Calu3 (cell line): Measurements from ENCODE around the gene SLC17A7. TPM values are rescaled to one million over a fixed set of nuclear protein-coding genes. Genes with fewer than 3 reads are reported as not detected.
A peak's percentile ranks its signal among the peaks of the same experiment; 100 is the strongest.

Source experiments
- BruUV-seq: library from RNA; stranded (reverse); fragments of 400-500 nt; replicated peaks from 2 replicates; lab custom pipeline; 2021; lab: Mats Ljungman, UMichigan
- CTCF ChIA-PET: fragments of 300-600 bp; sonication (Branson Sonifier 250); formaldehyde crosslinking; loops from one replicate; lab custom pipeline; 2022; ENCODE audit warnings: antibody characterized with exemption; lab: Charles Lee
- DNase-seq: peaks from one replicate; pipeline ENCODE4 v3.0.0; 2022
- H3K27ac Mint-ChIP-seq: one replicate; pipeline ENCODE4 v1.8.0; 2022; ENCODE audit warnings: mixed read lengths; ENCODE audit not compliant: unreplicated experiment
- H3K27me3 Mint-ChIP-seq: one replicate; pipeline ENCODE4 v1.8.0; 2022; ENCODE audit warnings: mixed read lengths; ENCODE audit not compliant: unreplicated experiment
- H3K36me3 Mint-ChIP-seq: one replicate; pipeline ENCODE4 v1.8.0; 2022; ENCODE audit warnings: mild to moderate bottlenecking, moderate library complexity, mixed read lengths; ENCODE audit not compliant: insufficient read depth, unreplicated experiment
- H3K4me1 Mint-ChIP-seq: one replicate; pipeline ENCODE4 v1.8.0; 2022; ENCODE audit warnings: mild to moderate bottlenecking, low read depth, mixed read lengths; ENCODE audit not compliant: unreplicated experiment
- H3K4me3 Mint-ChIP-seq: one replicate; pipeline ENCODE4 v1.8.0; 2022; ENCODE audit warnings: mild to moderate bottlenecking, low read depth, moderate library complexity, mixed read lengths; ENCODE audit not compliant: unreplicated experiment
- H3K9me3 Mint-ChIP-seq: one replicate; pipeline ENCODE4 v1.8.0; 2022; ENCODE audit warnings: low read depth, mixed read lengths; ENCODE audit not compliant: unreplicated experiment
- CTCF ChIP-seq: fragments of 200-600 bp; IDR thresholded peaks from one replicate; pipeline ENCODE4 v1.8.0; 2022; ENCODE audit warnings: antibody characterized with exemption; ENCODE audit not compliant: unreplicated experiment
- intact Hi-C: fragments of 100-400 bp; cut with micrococcal nuclease; formaldehyde crosslinking; loops from one replicate; pipeline ENCODE4 v1.10.0; 2022; ENCODE audit not compliant: unreplicated experiment
- total RNA-seq: library from RNA; stranded (reverse); gene quantifications from 2 replicates; pipeline ENCODE4 v1.2.3, GENCODE V29; 2022

Gene SLC17A7
- total RNA-seq, 1 experiment from 2014 or later: not detected

GRCh38 chr19:49427339-49427738 lies 14.0 kb downstream of the SLC17A7 start:
- peaks cover 3% of the 10 kb centered on the region for H3K9me3 Mint-ChIP-seq
- DNase-seq: no peak
- no TSS peak for BruUV-seq
- no peaks in the 10 kb centered on the region for H3K36me3 Mint-ChIP-seq
- H3K4me3 Mint-ChIP-seq: no peak overlapping the region
- intact Hi-C loops: loop anchor here (5.0 kb wide), 1 partner anchor 35 kb away; no protein-coding TSS in a partner anchor
- CTCF ChIA-PET: interaction anchor here (0.7 kb wide), 1 partner anchor 561 kb away, joined by 4 read pairs; no protein-coding TSS in a partner anchor
- no peak overlapping the region for H3K27ac Mint-ChIP-seq
- peaks cover 30% of the 10 kb centered on the region for H3K4me1 Mint-ChIP-seq
- H3K27me3 Mint-ChIP-seq: peaks cover 99% of the 10 kb centered on the region
- no peak for TF ChIP-seq CTCF

- BruUV-seq: no TSS peak
- Mint-ChIP-seq H3K4me1 (peaks cover 39% of the 10 kb centered on the region), H3K27ac (no peak overlapping the region), H3K9me3 (no peaks in the 10 kb centered on the region), H3K36me3 (peaks cover 4% of the 10 kb centered on the region), H3K4me3 (peak overlapping the region; percentile 1), H3K27me3 (peaks cover 100% of the 10 kb centered on the region)
- CTCF ChIA-PET: interaction anchor here (0.6 kb wide), 1 partner anchor 16 kb away, joined by 6 read pairs; no protein-coding TSS in a partner anchor
- intact Hi-C loops: loop anchor here (5.0 kb wide), 1 partner anchor 34 kb away; no protein-coding TSS in a partner anchor
- peak; percentile 57 for DNase-seq
- TF ChIP-seq CTCF: no peak
These were observed 15.3 kb downstream of the SLC17A7 start for GRCh38 chr19:49425922-49426592.

GRCh38 chr19:49425178-49425577 lies 16.1 kb downstream of the SLC17A7 start, which contains the start of gene GFY:
Gene GFY (plus strand): TSS chr19:49425388. CDS start chr19:49426431, 1,043 bp downstream.
- no peak for DNase-seq
- Mint-ChIP-seq H3K9me3 (no peaks in the 10 kb centered on the region), H3K36me3 (peaks cover 5% of the 10 kb centered on the region), H3K27ac (no peak within 1 kb of the TSS), H3K4me1 (peaks cover 39% of the 10 kb centered on the region), H3K4me3 (no peak within 1 kb of the TSS), H3K27me3 (peaks cover 100% of the 10 kb centered on the region)
- BruUV-seq: no TSS peak
- CTCF ChIA-PET: no interaction called here
- TF ChIP-seq CTCF: no peak
- intact Hi-C loops: loop anchor here (5.0 kb wide), 1 partner anchor 33 kb away; no protein-coding TSS in a partner anchor

GRCh38 chr19:49423985-49424303 lies 17.4 kb downstream of the SLC17A7 start:
- no peak overlapping the region for H3K27ac Mint-ChIP-seq
- intact Hi-C loops: no loop called here
- H3K9me3 Mint-ChIP-seq: no peaks in the 10 kb centered on the region
- H3K4me1 Mint-ChIP-seq: peaks cover 39% of the 10 kb centered on the region
- BruUV-seq: no TSS peak
- no peak for DNase-seq
- CTCF ChIA-PET: interaction anchor here (1.0 kb wide), 1 partner anchor 12 kb away, joined by 3 read pairs; no protein-coding TSS in a partner anchor
- no peak for TF ChIP-seq CTCF
- peaks cover 5% of the 10 kb centered on the region for H3K36me3 Mint-ChIP-seq
- no peak overlapping the region for H3K4me3 Mint-ChIP-seq
- H3K27me3 Mint-ChIP-seq: peaks cover 100% of the 10 kb centered on the region
